PC-9 (cell line): ENCODE results near the gene COMT. TPM values are rescaled to one million over a fixed set of nuclear protein-coding genes. Genes with fewer than 3 reads are reported as not detected.

ENCODE experiments used
- BruUV-seq: library from RNA; stranded (reverse); fragments of 400-500 nt; replicated peaks from 2 replicates; lab custom pipeline; 2021; lab: Mats Ljungman, UMichigan
- CTCF ChIA-PET: fragments of 300-600 bp; sonication (Branson Sonifier 250); formaldehyde crosslinking; loops from one replicate; lab custom pipeline; 2022; ENCODE audit warnings: antibody characterized with exemption; lab: Charles Lee
- POLR2A ChIA-PET: fragments of 300-600 bp; sonication (Branson Sonifier 250); formaldehyde crosslinking; loops from one replicate; lab custom pipeline; 2022; ENCODE audit warnings: antibody characterized with exemption; ENCODE audit not compliant: unreplicated experiment; lab: Charles Lee
- DNase-seq, 2 experiments: peaks; one replicate each; pipeline versions ENCODE4 v3.0.0 to v3.0.0-alpha.2; 2015 to 2022; ENCODE audit warnings: mixed read lengths in 1 of 2
- H2AFZ ChIP-seq: fragments of 200-600 bp; sonication (generic); 2 replicates; pipeline ENCODE4 v1.8.1; 2017; ENCODE audit warnings: antibody characterized with exemption
- H3F3A ChIP-seq: fragments of 200-600 bp; sonication (generic); 2 replicates; pipeline ENCODE4 v1.8.1; 2017; ENCODE audit warnings: antibody characterized with exemption, mild to moderate bottlenecking, low read depth; ENCODE audit not compliant: insufficient read depth
- H3K27ac ChIP-seq: fragments of 200-600 bp; sonication (generic); 2 replicates; pipeline ENCODE4 v1.6.1; 2016; ENCODE audit warnings: mixed run types
- H3K27me3 ChIP-seq: fragments of 200-600 bp; sonication (generic); 2 replicates; pipeline ENCODE4 v1.6.1; 2016; ENCODE audit warnings: low read depth, mixed run types; ENCODE audit not compliant: insufficient read depth
- H3K36me3 ChIP-seq: fragments of 200-600 bp; sonication (generic); 2 replicates; pipeline ENCODE4 v1.6.1; 2016; ENCODE audit warnings: low read depth, mixed run types
- H3K4me1 ChIP-seq: fragments of 200-600 bp; sonication (generic); replicated peaks from 2 replicates; pipeline ENCODE4 v1.6.1; 2016; ENCODE audit warnings: mixed run types; ENCODE audit not compliant: insufficient read depth
- H3K4me2 ChIP-seq: fragments of 200-600 bp; sonication (generic); 2 replicates; pipeline ENCODE4 v1.6.1; 2017; ENCODE audit warnings: mixed run types
- H3K4me3 ChIP-seq: fragments of 200-600 bp; sonication (generic); 2 replicates; pipeline ENCODE4 v1.6.1; 2016; ENCODE audit warnings: mixed run types
- H3K79me2 ChIP-seq: fragments of 200-600 bp; sonication (generic); 2 replicates; pipeline ENCODE4 v1.6.1; 2017; ENCODE audit warnings: low read depth, mixed run types
- H3K9me2 ChIP-seq: fragments of 200-600 bp; sonication (generic); 2 replicates; pipeline ENCODE4 v1.8.1; 2017; ENCODE audit warnings: mild to moderate bottlenecking; ENCODE audit not compliant: insufficient read depth
- H3K9me3 ChIP-seq: fragments of 200-600 bp; sonication (generic); 2 replicates; pipeline ENCODE4 v1.8.1; 2016; ENCODE audit warnings: low read depth; ENCODE audit not compliant: insufficient read depth
- H4K20me1 ChIP-seq: fragments of 200-600 bp; sonication (generic); 2 replicates; pipeline ENCODE4 v1.8.1; 2017; ENCODE audit not compliant: insufficient read depth
- CTCF ChIP-seq: fragments of 200-600 bp; sonication (generic); conservative IDR thresholded peaks from 2 replicates; pipeline ENCODE4 v1.6.1; 2017; ENCODE audit warnings: mixed run types, antibody characterized with exemption, mild to moderate bottlenecking, moderate library complexity
- EZH2 ChIP-seq: fragments of 200-600 bp; sonication (generic); IDR thresholded peaks from 2 replicates; pipeline ENCODE4 v1.8.0; 2017; ENCODE audit warnings: antibody characterized with exemption, low read depth
- intact Hi-C: fragments of 100-400 bp; cut with micrococcal nuclease; formaldehyde crosslinking; loops from one replicate; pipeline ENCODE4 v1.10.0; 2022; ENCODE audit not compliant: unreplicated experiment
- microRNA-seq: library from miRNA; unstranded; fragments of <30 nt; microRNA quantifications from one replicate; pipeline ENCODE4 v1.2.0, GENCODE V29; 2021; ENCODE audit warnings: borderline number of aligned reads, borderline replicate concordance
- total RNA-seq: library from RNA; stranded (reverse); gene quantifications from 2 replicates; pipeline ENCODE4 v1.2.3, GENCODE V29; 2021

COMT gene
- total RNA-seq, 1 experiment from 2014 or later: 99.9 TPM

- Histone ChIP-seq H3K79me2 (peaks cover 10% of the 10 kb centered on the region; the same call in 1 of the 2 replicates), H3K27ac (no peak within 1 kb of the TSS), H3K4me3 (peak within 1 kb of the TSS; percentile 69; the same call in 1 of the 2 replicates), H3K9me2 (no peaks in the 10 kb centered on the region), H2AFZ (peak within 1 kb of the TSS; percentile 79; the same call in 1 of the 2 replicates), H3F3A (no peaks in the 10 kb centered on the region), H4K20me1 (no peaks in the 10 kb centered on the region), H3K9me3 (no peaks in the 10 kb centered on the region), H3K27me3 (no peaks in the 10 kb centered on the region), H3K36me3 (no peaks in the 10 kb centered on the region), H3K4me1 (peaks cover 6% of the 10 kb centered on the region; the same call in 1 of the 2 replicates), H3K4me2 (peak within 1 kb of the TSS; percentile 79)
- BruUV-seq: no TSS peak
- DNase-seq: peak; percentile 61 to 83
- POLR2A ChIA-PET: no interaction called here
- intact Hi-C loops: no loop called here
- TF ChIP-seq EZH2 (no peak), CTCF (no peak)
- CTCF ChIA-PET: no interaction called here
These were observed 75.4 kb downstream of the COMT start, which contains the start of gene ARVCF for GRCh38 chr22:20016734-20017621. Gene ARVCF, minus strand, starts transcription at chr22:20016823. Its CDS starts 26,029 bp downstream, at chr22:19990794.

- no peak for DNase-seq
- ChIA-PET POLR2A (no interaction called here), CTCF (no interaction called here)
- Histone ChIP-seq H3K4me1 (peaks cover 9% of the 10 kb centered on the region; the same call in 1 of the 2 replicates), H3K27ac (no peak overlapping the region), H3K27me3 (no peaks in the 10 kb centered on the region), H3K9me2 (no peaks in the 10 kb centered on the region), H3F3A (no peaks in the 10 kb centered on the region), H3K79me2 (peaks cover 16% of the 10 kb centered on the region; the same call in 1 of the 2 replicates), H3K36me3 (no peaks in the 10 kb centered on the region), H2AFZ (no peak overlapping the region), H3K4me3 (no peak overlapping the region), H4K20me1 (no peaks in the 10 kb centered on the region), H3K4me2 (peak overlapping the region; percentile 79; the same call in 1 of the 2 replicates), H3K9me3 (no peaks in the 10 kb centered on the region)
- TF ChIP-seq EZH2 (no peak), CTCF (no peak)
- intact Hi-C loops: no loop called here
- BruUV-seq: no TSS peak
These were observed 76.0 kb downstream of the COMT start for GRCh38 chr22:20017622-20017958.

- ChIA-PET CTCF (no interaction called here), POLR2A (no interaction called here)
- no peak for DNase-seq
- H3K9me3 ChIP-seq: no peaks in the 10 kb centered on the region
- no peak overlapping the region for H3K27ac ChIP-seq
- BruUV-seq: no TSS peak
- H3K4me2 ChIP-seq: no peak overlapping the region
- no peaks in the 10 kb centered on the region for H3K9me2 ChIP-seq
- peaks cover 9% of the 10 kb centered on the region; the same call in 1 of the 2 replicates for H3K4me1 ChIP-seq
- H4K20me1 ChIP-seq: no peaks in the 10 kb centered on the region
- H3K27me3 ChIP-seq: no peaks in the 10 kb centered on the region
- H3K79me2 ChIP-seq: peaks cover 17% of the 10 kb centered on the region; the same call in 1 of the 2 replicates
- H3K36me3 ChIP-seq: no peaks in the 10 kb centered on the region
- no peak overlapping the region for H2AFZ ChIP-seq
- TF ChIP-seq CTCF (no peak), EZH2 (no peak)
- no peak overlapping the region for H3K4me3 ChIP-seq
- intact Hi-C loops: no loop called here
- no peaks in the 10 kb centered on the region for H3F3A ChIP-seq
These were observed 76.4 kb downstream of the COMT start for GRCh38 chr22:20018001-20018400.

Small RNAs within 50 kb of the gene (microRNA-seq; reads per million reads assigned to microRNA genes)
- not detected for gene MIR4761

Other genes starting within 250 kb of the COMT start
- 2.0 and 8.1 TPM in 2 replicates for gene SEPTIN5, start 227.3 kb upstream of the COMT start, total RNA-seq
- 0.35 and 2.0 TPM in 2 replicates for gene GP1BB, start 218.2 kb upstream of the COMT start, total RNA-seq
- 0.74 and 2.4 TPM in 2 replicates for gene TBX1, start 181.0 kb upstream of the COMT start, total RNA-seq
- gene GNB1L, start 86.9 kb upstream of the COMT start, total RNA-seq: 10.3 and 13.9 TPM in 2 replicates
- gene RTL10, start 86.9 kb upstream of the COMT start, total RNA-seq: 20.9 and 23.5 TPM in 2 replicates
- 21.7 and 22.4 TPM in 2 replicates for gene TXNRD2, start within 50 bp of the COMT start, total RNA-seq
- gene ARVCF, start 75.1 kb downstream of the COMT start, total RNA-seq: 15.6 and 21.0 TPM in 2 replicates
- gene TANGO2, start 79.3 kb downstream of the COMT start, total RNA-seq: 22.4 and 25.0 TPM in 2 replicates
- gene DGCR8, start 138.5 kb downstream of the COMT start, total RNA-seq: 31.9 and 34.7 TPM in 2 replicates
- gene RANBP1, start 174.3 kb downstream of the COMT start, total RNA-seq: 168 and 175 TPM in 2 replicates
- 31.5 and 32.7 TPM in 2 replicates for gene TRMT2A, start 175.5 kb downstream of the COMT start, total RNA-seq
- 34.4 and 46.8 TPM in 2 replicates for gene ZDHHC8, start 190.0 kb downstream of the COMT start, total RNA-seq
- gene CCDC188, start 209.3 kb downstream of the COMT start, total RNA-seq: not detected in 2 replicates